ENCODE measurements around the gene AGMAT. TPM values are rescaled to one million over a fixed set of nuclear protein-coding genes. Genes with fewer than 3 reads are reported as not detected.

AGMAT gene
- total RNA-seq, result 2.2 and 2.7 TPM in 2 replicates

GRCh38 chr1:15584489-15585363 is at the start of gene AGMAT:
AGMAT (minus strand) TSS chr1:15585051; CDS start chr1:15584967, 84 bp downstream.
- Histone ChIP-seq H2AFZ (ENCODE audit: low read length) (peak within 1 kb of the TSS; percentile 91), H3K27ac (ENCODE audit: low read depth, low read length) (no peak within 1 kb of the TSS), H3K4me3 (ENCODE audit: insufficient read depth, low read length) (peak within 1 kb of the TSS; percentile 75), H3K36me3 (ENCODE audit: insufficient read depth, low read length) (no peaks in the 10 kb centered on the region), H3K27me3 (ENCODE audit: insufficient read depth, low read length) (no peaks in the 10 kb centered on the region), H3K79me2 (ENCODE audit: insufficient read depth, low read length) (no peaks in the 10 kb centered on the region), H3K4me1 (ENCODE audit: insufficient read depth, low read length) (no peaks in the 10 kb centered on the region), H3K4me2 (ENCODE audit: insufficient read depth, low read length) (peak within 1 kb of the TSS; percentile 86), H3K9me3 (ENCODE audit: low read depth, low read length) (no peaks in the 10 kb centered on the region), H4K20me1 (ENCODE audit: insufficient read depth, low read length) (no peaks in the 10 kb centered on the region)
- peak; percentile 39 for TF ChIP-seq CTCF (IDR thresholded peaks at IDR 0.05; ENCODE audit: extremely low read depth, low read depth, low read length)
- peak; percentile 95 for DNase-seq (ENCODE audit: insufficient read length, low spot score, missing footprints)

GRCh38 chr1:15633756-15634420 is 49.0 kb upstream of the AGMAT start:
- no peak overlapping the region for H2AFZ ChIP-seq (ENCODE audit: low read length)
- H3K79me2 ChIP-seq (ENCODE audit: insufficient read depth, low read length), result peaks cover 14% of the 10 kb centered on the region
- no peaks in the 10 kb centered on the region for H3K4me1 ChIP-seq (ENCODE audit: insufficient read depth, low read length)
- H3K9me3 ChIP-seq (ENCODE audit: low read depth, low read length), result no peaks in the 10 kb centered on the region
- no peak for DNase-seq (ENCODE audit: insufficient read length, low spot score, missing footprints)
- H3K4me2 ChIP-seq (ENCODE audit: insufficient read depth, low read length), result no peak overlapping the region
- no peaks in the 10 kb centered on the region for H3K27me3 ChIP-seq (ENCODE audit: insufficient read depth, low read length)
- H3K27ac ChIP-seq (ENCODE audit: low read depth, low read length), result no peak overlapping the region
- H4K20me1 ChIP-seq (ENCODE audit: insufficient read depth, low read length), result peaks cover 4% of the 10 kb centered on the region
- no peak overlapping the region for H3K4me3 ChIP-seq (ENCODE audit: insufficient read depth, low read length)
- H3K36me3 ChIP-seq (ENCODE audit: insufficient read depth, low read length), result peaks cover 59% of the 10 kb centered on the region
- TF ChIP-seq CTCF (IDR thresholded peaks at IDR 0.05; ENCODE audit: extremely low read depth, low read depth, low read length), result no peak

DNA sequence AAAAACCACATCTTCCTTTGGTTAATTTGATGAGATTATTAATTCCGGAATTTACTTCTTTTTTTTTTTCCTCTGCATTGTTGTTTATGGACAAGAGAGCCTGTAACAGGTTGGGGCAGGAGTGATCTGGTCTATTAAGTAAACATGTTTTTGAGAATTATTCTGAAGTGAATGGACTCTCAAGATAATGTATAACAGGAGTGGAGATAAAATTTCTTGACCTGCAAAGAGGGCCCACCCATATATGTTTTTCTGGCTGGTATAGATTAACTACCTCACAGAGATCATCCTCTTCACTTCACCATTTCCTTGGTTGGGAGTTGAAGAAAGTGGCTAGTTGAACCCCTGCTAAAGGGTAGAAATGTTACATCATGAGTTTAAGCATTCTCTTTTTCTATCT is 43.2 kb upstream of the AGMAT start:
- H3K4me2 ChIP-seq (ENCODE audit: insufficient read depth, low read length), result no peak overlapping the region
- H3K27ac ChIP-seq (ENCODE audit: low read depth, low read length), result no peak overlapping the region
- H2AFZ ChIP-seq (ENCODE audit: low read length), result no peak overlapping the region
- no peak overlapping the region for H3K4me3 ChIP-seq (ENCODE audit: insufficient read depth, low read length)
- peaks cover 66% of the 10 kb centered on the region for H3K79me2 ChIP-seq (ENCODE audit: insufficient read depth, low read length)
- no peaks in the 10 kb centered on the region for H3K9me3 ChIP-seq (ENCODE audit: low read depth, low read length)
- H4K20me1 ChIP-seq (ENCODE audit: insufficient read depth, low read length), result peaks cover 15% of the 10 kb centered on the region
- DNase-seq (ENCODE audit: insufficient read length, low spot score, missing footprints), result no peak
- H3K36me3 ChIP-seq (ENCODE audit: insufficient read depth, low read length), result peaks cover 22% of the 10 kb centered on the region
- TF ChIP-seq CTCF (IDR thresholded peaks at IDR 0.05; ENCODE audit: extremely low read depth, low read depth, low read length), result no peak
- H3K4me1 ChIP-seq (ENCODE audit: insufficient read depth, low read length), result peaks cover 2% of the 10 kb centered on the region
- no peaks in the 10 kb centered on the region for H3K27me3 ChIP-seq (ENCODE audit: insufficient read depth, low read length)

All from osteoblast (primary cell).